Upper lobe of left lung (tissue), 6 donors: ENCODE measurements around the gene SNAP25. TPM values are rescaled to one million over a fixed set of nuclear protein-coding genes. Genes with fewer than 3 reads are reported as not detected.
A peak's percentile ranks its signal among the peaks of the same experiment; 100 is the strongest.

Source experiments
- ATAC-seq, 2 donors: fragments of 200-7000 bp; cut with Tn5 transposase; one replicate each; pipeline ENCODE4 v1.9.1; 2022; ENCODE audit warnings: mild to moderate bottlenecking in 2 of 2, moderate library complexity in 2 of 2; ENCODE audit not compliant: low FRiP score in 2 of 2
- DNase-seq, 2 donors: peaks; one replicate each; pipeline ENCODE4 v3.0.0-alpha.2; 2019 to 2020
- H3K27ac ChIP-seq, 4 donors: fragments of 200-600 bp; sonication (generic); one replicate each; pipeline ENCODE4 v1.5.1; 2016 to 2019
- H3K27me3 ChIP-seq, 4 donors: fragments of 200-600 bp; sonication (generic); one replicate each; pipeline ENCODE4 v1.5.1; 2017 to 2019
- H3K36me3 ChIP-seq, 4 donors: fragments of 200-600 bp; sonication (generic); one replicate each; pipeline ENCODE4 v1.5.1; 2016 to 2019
- H3K4me1 ChIP-seq, 4 donors: fragments of 200-600 bp; sonication (generic); one replicate each; pipeline ENCODE4 v1.5.1; 2018 to 2019
- H3K4me3 ChIP-seq, 4 donors: fragments of 200-600 bp; sonication (generic); one replicate each; pipeline ENCODE4 v1.5.1; 2017 to 2019; ENCODE audit warnings: mild to moderate bottlenecking in 2 of 4, moderate library complexity in 1 of 4
- H3K9me3 ChIP-seq, 4 donors: fragments of 200-600 bp; sonication (generic); one replicate each; pipeline ENCODE4 v1.5.1; 2018 to 2019
- CTCF ChIP-seq, 6 experiments: fragments of 450-650 bp in 4 of 6; fragments of 200-600 bp in 2 of 6; sonication (generic) in 2 of 6; IDR thresholded peaks; one replicate each; pipeline ENCODE4 v1.5.1; 2016 to 2019; ENCODE audit warnings: antibody characterized with exemption in 6 of 6
- EP300 ChIP-seq, 4 donors: sonication (generic); formaldehyde crosslinking; IDR thresholded peaks; one replicate each; pipeline ENCODE4 v1.5.1; 2017; ENCODE audit warnings: antibody characterized with exemption in 4 of 4, control low read depth in 2 of 4
- POLR2A ChIP-seq, 4 donors: fragments of 450-650 bp; IDR thresholded peaks; one replicate each; pipeline ENCODE4 v1.5.1; 2016 to 2017; ENCODE audit warnings: antibody characterized with exemption in 4 of 4, mild to moderate bottlenecking in 2 of 4
- POLR2AphosphoS5 ChIP-seq, 2 donors: sonication (generic); formaldehyde crosslinking; IDR thresholded peaks; one replicate each; pipeline ENCODE4 v1.5.1; 2017; ENCODE audit warnings: antibody characterized with exemption in 2 of 2
- whole genome bisulfite sequencing, 2 donors: methylation state at CpG; one replicate each; pipeline ENCODE4 v1.1.5; 2017 to 2018; 5-methylcytosine and 5-hydroxymethylcytosine counted together
- total RNA-seq, 6 donors: library from RNA; depleted of rRNA in 4 of 6; stranded (reverse); fragments of >200 nt in 4 of 6; gene quantifications; one replicate each; pipeline versions ENCODE4 v1.1.0 to v1.2.1, GENCODE V29; 2016 to 2021
- donor health status: DM: no; HTN: no; CAD: no; lungs with moderate emphysema.
- donor health status: DM: no; HTN: yes; CAD: no; lungs with severe emphysema.

The SNAP25 gene
- total RNA-seq, 6 donors from 2014 or later = 0.79 to 2.2 (median 1.8) TPM; not detected in 3

- H3K4me3 ChIP-seq = no peak overlapping the region
- no peaks in the 10 kb centered on the region for H3K9me3 ChIP-seq
- peak in 1 of 2 donors; percentile 15 for DNase-seq
- TF ChIP-seq CTCF (IDR thresholded peaks at IDR 0.05) = no peak
- TF ChIP-seq POLR2A (IDR thresholded peaks at IDR 0.05) = no peak
- TF ChIP-seq POLR2AphosphoS5 (IDR thresholded peaks at IDR 0.05) = no peak
- TF ChIP-seq EP300 (IDR thresholded peaks at IDR 0.05) = no peak
- WGBS, 2 donors = 63 to 73% methylated on average over 10 of the region's 10 CpGs
- ATAC-seq = peak in 1 of 2 donors; percentile 30
- H3K4me1 ChIP-seq = no peaks in the 10 kb centered on the region
- no peaks in the 10 kb centered on the region for H3K36me3 ChIP-seq
- H3K27ac ChIP-seq = no peak overlapping the region
- no peaks in the 10 kb centered on the region for H3K27me3 ChIP-seq
These were observed 53.0 kb downstream of the SNAP25 start for GRCh38 chr20:10271494-10272219.

- Histone ChIP-seq H3K4me1 (no peaks in the 10 kb centered on the region), H3K36me3 (no peaks in the 10 kb centered on the region), H3K27me3 (no peaks in the 10 kb centered on the region), H3K4me3 (no peak overlapping the region), H3K27ac (no peak overlapping the region), H3K9me3 (no peaks in the 10 kb centered on the region)
- DNase-seq (no peak), ATAC-seq (no peak)
- no peak for TF ChIP-seq POLR2A (IDR thresholded peaks at IDR 0.05)
- no peak for TF ChIP-seq POLR2AphosphoS5 (IDR thresholded peaks at IDR 0.05)
- no peak for TF ChIP-seq CTCF (IDR thresholded peaks at IDR 0.05)
- WGBS, 2 donors = 64% methylated on average over 6 of the region's 6 CpGs
These were observed 58.4 kb downstream of the SNAP25 start for GRCh38 chr20:10276878-10277580.

- DNase-seq (no peak), ATAC-seq (no peak)
- no peaks in the 10 kb centered on the region for H3K4me1 ChIP-seq
- no peaks in the 10 kb centered on the region for H3K9me3 ChIP-seq
- no peak overlapping the region for H3K27ac ChIP-seq
- H3K27me3 ChIP-seq = no peaks in the 10 kb centered on the region
- TF ChIP-seq EP300 (IDR thresholded peaks at IDR 0.05) (no peak), POLR2AphosphoS5 (IDR thresholded peaks at IDR 0.05) (no peak), POLR2A (IDR thresholded peaks at IDR 0.05) (no peak)
- WGBS, 2 donors = 49 to 73% methylated on average over 4 of the region's 4 CpGs
- H3K4me3 ChIP-seq = no peak overlapping the region
- H3K36me3 ChIP-seq = no peaks in the 10 kb centered on the region
These were observed 59.0 kb downstream of the SNAP25 start for GRCh38 chr20:10277616-10278015.

- no peak for ATAC-seq
- no peaks in the 10 kb centered on the region for H3K4me1 ChIP-seq
- WGBS, 2 donors = 64 to 78% methylated on average over 4 of the region's 4 CpGs
These were observed 59.8 kb downstream of the SNAP25 start for GRCh38 chr20:10278412-10278811.

More at GRCh38 chr20:10278412-10278811, 59.8 kb downstream of the SNAP25 start:
- Histone ChIP-seq H3K4me3 (no peak overlapping the region), H3K27me3 (no peaks in the 10 kb centered on the region), H3K36me3 (no peaks in the 10 kb centered on the region), H3K27ac (no peak overlapping the region), H3K9me3 (no peaks in the 10 kb centered on the region)
- no peak for DNase-seq
- no peak for TF ChIP-seq CTCF (IDR thresholded peaks at IDR 0.05)
- TF ChIP-seq POLR2A (IDR thresholded peaks at IDR 0.05) = no peak
- TF ChIP-seq EP300 (IDR thresholded peaks at IDR 0.05) = no peak
- TF ChIP-seq POLR2AphosphoS5 (IDR thresholded peaks at IDR 0.05) = no peak
